Mesendoderm (in vitro differentiated cells): Measurements from ENCODE around the gene MYCL.
A peak's percentile ranks its signal among the peaks of the same experiment; 100 is the strongest.

Experiments used
- DNase-seq: peaks from one replicate; pipeline ENCODE4 v3.0.0; 2013
- H2AK5ac ChIP-seq: 2 replicates; pipeline ENCODE4 v1.6.1; 2013; ENCODE audit warnings: low read length, inconsistent platforms
- H2BK120ac ChIP-seq: 2 replicates; pipeline ENCODE4 v1.6.1; 2013; ENCODE audit warnings: low read depth, mild to moderate bottlenecking, low read length, moderate library complexity, mixed read lengths
- H2BK15ac ChIP-seq: replicated peaks from 2 replicates; pipeline ENCODE4 v1.6.1; 2013; ENCODE audit warnings: low read depth, mild to moderate bottlenecking, moderate library complexity
- H2BK5ac ChIP-seq: 2 replicates; pipeline ENCODE4 v1.6.1; 2013; ENCODE audit warnings: low read length, inconsistent platforms
- H3K18ac ChIP-seq: 2 replicates; pipeline ENCODE4 v1.6.1; 2013; ENCODE audit warnings: mild to moderate bottlenecking, low read length, mixed read lengths
- H3K23ac ChIP-seq: one replicate; pipeline ENCODE4 v1.6.1; 2013; ENCODE audit warnings: low read length
- H3K27ac ChIP-seq: 2 replicates; pipeline ENCODE4 v1.5.1; 2013; ENCODE audit warnings: low read depth, mild to moderate bottlenecking, inconsistent platforms, low read length, moderate library complexity
- H3K27me3 ChIP-seq: 2 replicates; pipeline ENCODE4 v1.6.1; 2013; ENCODE audit warnings: low read length, control low read depth, mild to moderate bottlenecking, inconsistent platforms; ENCODE audit not compliant: insufficient read depth, poor library complexity
- H3K36me3 ChIP-seq: 2 replicates; pipeline ENCODE4 v1.6.1; 2013; ENCODE audit warnings: low read length, inconsistent platforms; ENCODE audit not compliant: control insufficient read depth, insufficient read depth
- H3K4ac ChIP-seq: one replicate; pipeline ENCODE4 v1.6.1; 2013; ENCODE audit warnings: low read depth, mild to moderate bottlenecking, low read length, moderate library complexity
- H3K4me1 ChIP-seq: 2 replicates; pipeline ENCODE4 v1.6.1; 2013; ENCODE audit warnings: low read depth, low read length, inconsistent platforms; ENCODE audit not compliant: control insufficient read depth
- H3K4me2 ChIP-seq: 2 replicates; pipeline ENCODE4 v1.6.1; 2013; ENCODE audit warnings: low read length
- H3K4me3 ChIP-seq: 2 replicates; pipeline ENCODE4 v1.5.1; 2013; ENCODE audit warnings: mild to moderate bottlenecking, low read length
- H3K56ac ChIP-seq: one replicate; pipeline ENCODE4 v1.6.1; 2013; ENCODE audit warnings: low read length
- H3K79me1 ChIP-seq: 2 replicates; pipeline ENCODE4 v1.6.1; 2013; ENCODE audit warnings: low read length, inconsistent platforms
- H3K79me2 ChIP-seq: 2 replicates; pipeline ENCODE4 v1.6.1; 2013; ENCODE audit warnings: mild to moderate bottlenecking, low read length; ENCODE audit not compliant: control insufficient read depth, insufficient read depth
- H3K9ac ChIP-seq: 2 replicates; pipeline ENCODE4 v1.6.1; 2013; ENCODE audit warnings: low read length, inconsistent platforms
- H4K5ac ChIP-seq: one replicate; pipeline ENCODE4 v1.6.1; 2013; ENCODE audit warnings: low read length
- H4K8ac ChIP-seq: one replicate; pipeline ENCODE4 v1.6.1; 2013; ENCODE audit warnings: low read depth, mild to moderate bottlenecking, control low read depth, low read length, moderate library complexity
- WGBS: extraction: QIAGEN DNeasy Blood & Tissue Kit; methylation state at CpG from one replicate; pipeline ENCODE4 v1.1.7; 2013; ENCODE audit warnings: low lambda C conversion rate, missing lambda C conversion rate; ENCODE audit not compliant: insufficient coverage; ENCODE audit errors: extremely low coverage; 5-methylcytosine and 5-hydroxymethylcytosine counted together

Gene MYCL

DNA sequence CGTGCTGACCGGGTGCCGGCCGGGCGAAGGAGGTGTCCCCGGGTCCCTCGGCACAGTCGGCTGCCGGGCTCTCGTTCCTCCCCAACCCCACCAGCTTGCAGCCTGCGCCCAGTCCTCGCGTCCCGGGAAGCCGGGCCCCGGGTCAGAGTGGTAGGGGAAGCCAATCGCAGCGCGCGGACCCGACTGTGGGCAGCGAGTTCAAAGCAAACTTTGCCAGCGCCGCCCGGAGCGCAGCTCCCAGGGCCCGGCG, 328 bp downstream of the MYCL start:
- no peaks in the 10 kb centered on the region for H3K36me3 ChIP-seq
- H3K4me3 ChIP-seq: peak overlapping the region; percentile 72
- H3K4me1 ChIP-seq: peaks cover 17% of the 10 kb centered on the region
- H3K27ac ChIP-seq: peak overlapping the region; percentile 27
- no CpG with 5 or more reads among the region's 28 CpGs for WGBS
- H3K4ac ChIP-seq: peak overlapping the region; percentile 49
- peak overlapping the region; percentile 95 for H3K56ac ChIP-seq
- DNase-seq: peak; percentile 57
- peak overlapping the region; percentile 75 for H3K23ac ChIP-seq
- no peak overlapping the region for H2BK5ac ChIP-seq
- peak overlapping the region; percentile 97 for H3K4me2 ChIP-seq
- no peak overlapping the region for H2AK5ac ChIP-seq
- peak overlapping the region; percentile 88 for H3K9ac ChIP-seq
- no peak overlapping the region for H2BK15ac ChIP-seq
- peaks cover 4% of the 10 kb centered on the region for H3K79me1 ChIP-seq
- no peaks in the 10 kb centered on the region for H3K79me2 ChIP-seq
- H2BK120ac ChIP-seq: no peak overlapping the region
- H4K5ac ChIP-seq: no peak overlapping the region
- H3K27me3 ChIP-seq: no peaks in the 10 kb centered on the region
- H3K18ac ChIP-seq: peak overlapping the region; percentile 20
- no peak overlapping the region for H4K8ac ChIP-seq

- Histone ChIP-seq H2BK5ac (no peak overlapping the region), H3K9ac (peak overlapping the region; percentile 88), H3K27ac (peak overlapping the region; percentile 27), H3K18ac (peak overlapping the region; percentile 20), H3K56ac (peak overlapping the region; percentile 95), H3K36me3 (no peaks in the 10 kb centered on the region), H3K4me1 (peaks cover 17% of the 10 kb centered on the region), H3K79me2 (no peaks in the 10 kb centered on the region), H2BK15ac (no peak overlapping the region), H3K23ac (peak overlapping the region; percentile 75), H3K4me3 (peak overlapping the region; percentile 72), H3K4ac (peak overlapping the region; percentile 19), H2AK5ac (no peak overlapping the region), H2BK120ac (no peak overlapping the region), H4K8ac (no peak overlapping the region), H4K5ac (no peak overlapping the region), H3K4me2 (peak overlapping the region; percentile 97), H3K27me3 (no peaks in the 10 kb centered on the region), H3K79me1 (peaks cover 4% of the 10 kb centered on the region)
- DNase-seq: peak; percentile 82
- WGBS: no CpG with 5 or more reads among the region's 64 CpGs
These were observed 854 bp downstream of the MYCL start for GRCh38 chr1:39900662-39901463.

DNA sequence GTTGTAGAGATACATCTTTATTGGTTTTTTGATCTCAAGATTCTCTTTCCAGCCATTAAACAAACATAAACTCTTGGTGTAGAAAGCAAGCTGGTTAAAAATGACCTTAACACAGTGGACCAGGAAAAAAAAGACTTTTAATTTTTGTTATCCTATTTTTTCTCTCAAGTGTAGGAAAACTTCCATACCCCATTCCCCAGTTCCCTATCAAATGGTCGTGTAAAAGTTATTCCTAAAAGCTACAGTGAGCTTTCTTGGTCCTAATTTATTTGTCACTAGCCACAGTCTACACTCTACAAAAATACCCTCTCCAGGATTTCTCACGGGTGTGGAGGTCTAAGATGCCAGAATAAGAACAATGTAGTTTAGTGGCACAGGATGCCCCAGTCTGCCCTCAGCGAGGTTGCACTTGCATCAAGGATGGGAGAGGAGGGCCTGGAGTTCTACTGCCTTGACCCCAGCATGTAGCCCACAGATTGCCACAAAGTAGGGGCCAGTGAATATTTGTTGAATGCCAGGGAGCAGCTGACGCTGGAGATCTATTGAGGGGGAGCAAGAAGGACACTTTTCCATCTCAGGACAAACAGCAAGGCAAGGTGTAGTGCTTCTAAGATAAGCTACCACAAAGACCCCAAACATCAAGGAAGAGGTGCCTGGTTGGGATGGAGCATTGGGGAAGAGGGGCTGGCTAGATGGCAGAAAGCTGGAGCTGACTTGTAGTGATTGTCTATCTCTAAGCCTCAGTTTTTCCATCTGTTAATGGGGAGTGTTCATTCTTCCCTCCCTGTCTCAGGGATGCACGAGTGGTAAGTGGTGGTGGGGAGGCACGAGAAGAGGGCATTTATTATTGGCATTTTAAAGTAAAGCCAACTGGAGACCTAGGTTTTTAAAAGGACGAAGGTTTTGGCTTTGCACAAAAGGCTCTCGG, 1.8 kb downstream of the MYCL start:
- Histone ChIP-seq H3K4ac (no peak overlapping the region), H2BK15ac (no peak overlapping the region), H2AK5ac (no peak overlapping the region), H3K79me2 (no peaks in the 10 kb centered on the region), H3K18ac (no peak overlapping the region), H3K56ac (peak overlapping the region; percentile 95), H4K5ac (no peak overlapping the region), H3K4me1 (peaks cover 17% of the 10 kb centered on the region), H3K4me3 (no peak overlapping the region), H3K9ac (peak overlapping the region; percentile 88), H4K8ac (no peak overlapping the region), H3K23ac (no peak overlapping the region), H2BK5ac (no peak overlapping the region), H2BK120ac (no peak overlapping the region), H3K27me3 (no peaks in the 10 kb centered on the region), H3K36me3 (no peaks in the 10 kb centered on the region), H3K4me2 (peak overlapping the region; percentile 97), H3K27ac (no peak overlapping the region), H3K79me1 (peaks cover 4% of the 10 kb centered on the region)
- no CpG with 5 or more reads among the region's 8 CpGs for WGBS
- no peak for DNase-seq

- no CpG with 5 or more reads among the region's 14 CpGs for WGBS
- Histone ChIP-seq H3K4ac (peak overlapping the region; percentile 63), H3K36me3 (no peaks in the 10 kb centered on the region), H3K27ac (peak overlapping the region; percentile 27), H3K23ac (no peak overlapping the region), H3K4me3 (no peak overlapping the region), H3K9ac (peak overlapping the region; percentile 31), H2BK15ac (no peak overlapping the region), H4K5ac (no peak overlapping the region), H4K8ac (no peak overlapping the region), H3K56ac (peak overlapping the region; percentile 77), H2BK120ac (no peak overlapping the region), H3K79me2 (no peaks in the 10 kb centered on the region), H3K79me1 (peaks cover 4% of the 10 kb centered on the region), H2AK5ac (peak overlapping the region; percentile 52), H3K18ac (peak overlapping the region; percentile 12), H3K4me1 (peaks cover 18% of the 10 kb centered on the region), H2BK5ac (no peak overlapping the region), H3K27me3 (no peaks in the 10 kb centered on the region), H3K4me2 (peak overlapping the region; percentile 38)
- peak; percentile 97 for DNase-seq
These were observed 2.8 kb downstream of the MYCL start for GRCh38 chr1:39898648-39899603.

DNA sequence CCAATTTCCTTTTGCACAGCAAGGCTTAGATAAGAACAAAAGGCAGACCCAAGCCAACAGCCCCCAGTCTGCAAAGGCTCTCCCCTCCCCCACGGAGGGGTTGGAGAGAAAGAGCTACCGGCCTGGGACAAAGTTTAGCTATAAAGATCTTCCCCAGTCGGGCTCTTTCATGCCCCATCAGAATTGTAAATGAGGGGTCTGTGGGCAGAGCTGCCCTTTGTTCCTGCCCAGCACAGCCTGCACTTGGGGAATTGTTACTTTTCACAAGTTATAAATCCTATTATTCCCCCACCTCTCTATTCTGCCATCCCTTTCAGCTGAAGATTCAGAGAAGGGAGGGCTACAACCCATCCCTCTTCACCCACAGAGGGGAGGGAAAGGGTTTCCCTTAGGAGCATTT, 3.5 kb downstream of the MYCL start:
- peaks cover 22% of the 10 kb centered on the region for H3K4me1 ChIP-seq
- H2BK5ac ChIP-seq: no peak overlapping the region
- no peak overlapping the region for H3K4me3 ChIP-seq
- no peaks in the 10 kb centered on the region for H3K79me2 ChIP-seq
- H3K36me3 ChIP-seq: no peaks in the 10 kb centered on the region
- no CpG with 5 or more reads among the region's 3 CpGs for WGBS
- H4K5ac ChIP-seq: no peak overlapping the region
- peak overlapping the region; percentile 63 for H3K4ac ChIP-seq
- peaks cover 4% of the 10 kb centered on the region for H3K79me1 ChIP-seq
- DNase-seq: peak; percentile 52
- H3K56ac ChIP-seq: peak overlapping the region; percentile 77
- H4K8ac ChIP-seq: no peak overlapping the region
- H3K9ac ChIP-seq: peak overlapping the region; percentile 31
- H3K18ac ChIP-seq: peak overlapping the region; percentile 12
- H2BK120ac ChIP-seq: no peak overlapping the region
- H2AK5ac ChIP-seq: no peak overlapping the region
- no peaks in the 10 kb centered on the region for H3K27me3 ChIP-seq
- no peak overlapping the region for H3K4me2 ChIP-seq
- peak overlapping the region; percentile 27 for H3K27ac ChIP-seq
- peak overlapping the region; percentile 8 for H2BK15ac ChIP-seq
- no peak overlapping the region for H3K23ac ChIP-seq
